Measurements from ENCODE around the gene GNAI1.

GNAI1 gene

DNA sequence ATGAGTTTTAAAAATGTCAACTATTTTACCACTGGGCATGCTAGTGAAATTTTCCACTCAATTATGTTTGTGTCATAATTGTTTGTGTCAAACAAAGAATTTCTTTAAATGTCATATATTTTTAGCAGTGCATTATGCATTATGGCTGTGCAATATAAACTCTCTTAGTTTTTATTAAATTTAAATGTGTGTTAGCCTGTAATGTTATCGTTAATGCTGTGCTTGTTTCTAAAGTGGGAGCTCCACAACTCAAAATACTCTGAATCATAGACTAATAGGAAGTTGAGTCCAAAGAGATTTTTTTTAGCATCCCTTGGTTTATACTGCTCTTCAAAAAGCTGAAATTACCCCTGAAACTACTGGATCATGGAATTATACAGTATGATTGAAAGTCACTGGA, 26.8 kb downstream of the GNAI1 start:
- DNase-seq = no peak

DNA sequence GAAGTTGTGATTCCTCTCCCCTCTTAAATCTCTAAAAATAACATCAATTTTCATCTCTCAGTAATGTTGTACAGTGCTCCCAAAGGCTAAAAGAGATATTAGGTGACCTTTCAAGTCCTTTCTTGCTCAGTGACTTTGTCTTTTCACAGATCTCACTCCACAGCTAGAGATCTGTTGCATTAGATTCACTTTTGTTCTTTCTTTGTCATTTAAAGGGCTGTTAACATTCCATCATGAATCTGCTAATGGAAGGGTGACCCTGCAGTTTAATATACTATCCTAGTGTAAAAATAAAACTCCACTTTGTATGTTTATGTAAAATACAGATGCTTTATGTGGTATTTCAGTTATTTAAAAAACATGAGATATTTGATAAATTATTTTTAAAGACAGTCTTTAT, 30.5 kb downstream of the GNAI1 start:
- no peak for DNase-seq

DNA sequence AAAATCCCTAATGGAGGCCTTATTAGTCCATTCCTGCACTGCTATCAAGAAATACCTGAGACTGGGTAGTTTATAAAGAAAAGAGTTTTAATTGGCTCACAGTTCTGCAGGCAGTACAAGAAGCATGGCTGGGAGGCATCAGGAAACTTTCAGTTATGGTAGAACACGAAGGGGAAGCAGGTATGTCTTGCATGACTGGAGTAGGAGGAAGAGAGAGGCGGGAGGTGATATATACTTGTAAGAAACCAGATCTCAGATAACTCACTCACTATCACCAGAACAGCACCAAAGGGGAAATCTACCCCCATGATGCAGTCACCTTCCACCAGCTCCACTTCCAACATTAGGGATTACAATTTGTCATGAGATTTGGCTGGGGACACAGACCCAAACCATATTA, 35.8 kb downstream of the GNAI1 start:
- no peak for DNase-seq

DNA sequence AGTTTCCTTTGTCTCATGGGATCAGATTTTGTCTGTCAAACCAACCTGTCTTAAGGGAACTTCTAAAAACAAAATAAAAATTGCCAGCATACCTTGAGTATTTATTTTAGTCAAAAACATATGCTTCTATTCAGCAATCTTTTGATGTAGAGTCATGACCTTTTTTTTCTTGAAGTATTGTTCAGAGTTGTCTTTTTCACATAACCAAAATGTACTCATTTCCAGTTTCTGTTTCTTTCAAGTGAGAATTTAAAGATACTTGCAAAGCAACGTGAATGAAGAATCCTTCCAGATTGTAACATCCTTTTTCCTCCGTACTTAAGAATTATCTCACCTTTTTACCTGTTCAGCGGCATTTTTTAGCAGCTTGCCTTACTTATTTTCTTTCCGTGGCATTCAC, 37.8 kb downstream of the GNAI1 start:
- DNase-seq = no peak

DNA sequence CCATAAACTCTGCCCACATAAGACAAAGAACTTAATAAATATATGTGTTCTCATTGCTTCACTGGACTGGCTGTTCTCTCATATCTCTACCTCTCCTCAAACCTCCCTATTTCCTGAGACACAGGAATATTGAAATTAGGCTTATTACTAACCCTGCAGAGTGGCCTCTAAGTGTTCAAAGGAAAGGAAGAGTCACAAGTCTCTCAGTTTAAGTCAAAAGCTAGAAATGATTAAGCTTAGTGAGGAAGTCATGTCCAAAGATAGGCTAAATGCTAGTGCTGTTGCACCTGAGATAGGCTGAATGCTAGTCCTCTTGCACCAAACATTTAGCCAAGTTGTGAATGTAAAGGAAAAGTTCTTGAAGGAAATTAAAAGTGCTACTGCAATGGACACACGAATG, 41.1 kb downstream of the GNAI1 start:
- DNase-seq = no peak

DNA sequence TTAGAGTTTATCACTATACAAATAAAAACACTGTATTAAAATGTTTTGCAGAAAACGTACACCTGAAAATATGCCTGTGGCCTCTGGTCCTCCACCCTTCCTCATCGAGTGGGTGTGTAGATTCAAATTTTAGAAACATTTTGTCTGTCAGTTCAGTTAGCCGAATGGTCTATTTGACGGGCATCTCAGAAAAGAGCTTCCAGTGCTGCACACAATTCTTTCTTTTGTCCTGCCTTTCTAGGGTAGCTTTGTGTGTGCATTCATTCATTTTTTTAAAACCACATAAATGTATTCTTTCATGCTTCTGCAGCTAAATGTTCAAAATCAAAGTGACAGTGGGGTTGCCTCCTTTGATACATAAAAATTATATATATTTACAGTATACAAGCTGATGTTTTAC, 46.8 kb downstream of the GNAI1 start:
- no peak for DNase-seq

DNA sequence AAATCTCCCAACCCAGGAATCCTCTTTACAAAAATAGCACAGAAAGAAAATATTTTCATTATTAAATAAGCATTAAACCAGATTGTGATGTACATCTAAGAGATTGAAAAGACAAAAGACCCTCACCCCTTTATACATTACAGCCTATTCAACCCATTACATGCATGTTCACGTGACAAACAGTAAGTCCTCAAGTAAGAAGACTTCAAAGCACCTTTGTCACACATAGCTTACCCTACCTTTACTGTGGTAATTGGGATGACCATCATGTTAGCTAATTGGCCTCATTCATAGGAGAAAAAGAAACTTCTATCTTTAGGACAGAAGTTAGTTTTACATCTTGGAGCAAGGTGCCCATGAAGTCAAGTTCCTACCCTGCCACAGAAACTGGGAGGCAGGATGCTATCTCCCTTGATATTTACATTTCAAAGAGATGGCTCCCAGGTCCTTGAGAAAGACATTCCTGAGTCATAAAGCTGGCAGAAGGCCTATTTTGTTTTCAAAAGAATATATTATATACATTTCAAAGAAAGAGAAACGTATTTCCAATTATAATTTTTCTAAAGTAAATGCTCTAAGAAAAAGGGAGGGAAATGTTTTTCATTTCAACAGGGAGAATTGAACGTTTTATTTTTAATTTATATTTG, 48.1 kb downstream of the GNAI1 start:
- no peak for DNase-seq

DNA sequence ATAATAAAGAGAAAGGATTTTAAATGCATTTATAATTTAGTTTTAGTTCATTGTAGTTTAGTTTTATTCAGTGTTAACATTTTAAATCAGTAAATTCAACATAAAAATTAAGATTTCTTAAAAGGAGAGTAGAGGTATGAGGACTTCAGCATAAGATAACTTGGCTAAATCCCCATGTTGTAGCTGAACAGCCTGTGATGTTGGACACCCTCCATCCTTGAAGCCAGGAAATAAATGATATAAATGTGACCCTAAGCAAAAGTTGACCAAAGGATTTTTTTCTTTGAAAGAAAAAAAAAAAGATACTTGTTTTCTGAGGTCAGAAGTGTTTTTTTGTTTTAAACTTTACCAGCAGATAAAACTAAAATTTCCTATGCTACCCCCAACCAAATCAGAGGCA, 48.7 kb downstream of the GNAI1 start:
- DNase-seq = no peak

DNA sequence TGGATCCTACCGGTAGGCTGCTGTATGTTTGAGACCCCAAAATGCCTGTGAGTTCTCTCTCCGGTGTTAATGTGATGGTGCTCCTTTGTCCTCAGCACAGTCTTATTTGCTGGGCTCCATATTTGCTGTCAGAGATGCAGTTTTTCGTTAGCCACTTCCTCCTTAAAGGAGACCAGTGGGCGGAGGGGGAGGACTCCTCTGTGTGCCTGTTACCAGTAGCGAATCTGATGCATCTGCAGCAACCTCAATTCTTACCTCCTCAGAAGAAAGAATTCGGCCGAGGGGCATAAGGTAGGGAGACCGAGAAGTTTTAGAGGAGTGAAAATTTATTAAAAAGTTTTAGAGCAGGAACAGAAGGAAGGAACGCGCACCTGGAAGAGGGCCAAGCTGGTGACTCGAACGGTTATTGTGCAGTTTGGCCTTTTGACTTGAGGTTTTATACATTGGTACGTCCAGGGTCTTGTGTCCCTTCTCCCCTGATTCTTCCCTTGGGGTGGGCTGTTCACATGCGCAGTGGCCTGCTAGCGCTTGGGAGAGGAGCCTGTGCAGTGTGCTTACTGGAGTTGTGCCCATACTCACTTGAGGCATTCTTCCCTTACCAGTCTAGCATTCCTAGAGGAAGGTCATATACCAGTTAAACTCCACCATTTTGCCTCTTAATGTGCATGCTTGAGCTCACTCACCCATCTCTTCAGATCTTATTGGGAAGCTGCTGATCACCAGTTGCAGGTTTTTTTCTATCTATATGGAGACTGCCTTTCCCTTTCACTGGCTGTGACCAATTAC, 49.5 kb downstream of the GNAI1 start:
- no peak for DNase-seq

DNA sequence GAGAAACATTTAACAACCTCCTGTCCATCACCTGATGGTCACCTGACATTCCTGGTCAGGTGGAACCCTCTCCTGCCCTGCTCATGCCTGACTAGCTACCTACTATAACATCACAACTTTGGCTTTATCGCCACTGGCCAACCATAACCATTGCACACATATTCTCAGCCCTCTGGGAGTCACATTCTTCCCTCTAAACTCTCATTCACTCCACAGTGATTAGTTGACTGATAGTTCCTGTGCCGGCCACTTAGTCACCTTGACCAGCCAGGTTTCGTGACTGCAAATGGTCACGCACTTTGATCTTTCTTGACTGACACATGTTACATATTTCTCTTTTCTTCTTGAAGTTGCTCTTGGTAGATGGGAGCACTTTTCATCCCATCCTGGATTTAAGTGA, 50.1 kb downstream of the GNAI1 start:
- DNase-seq = no peak

DNA sequence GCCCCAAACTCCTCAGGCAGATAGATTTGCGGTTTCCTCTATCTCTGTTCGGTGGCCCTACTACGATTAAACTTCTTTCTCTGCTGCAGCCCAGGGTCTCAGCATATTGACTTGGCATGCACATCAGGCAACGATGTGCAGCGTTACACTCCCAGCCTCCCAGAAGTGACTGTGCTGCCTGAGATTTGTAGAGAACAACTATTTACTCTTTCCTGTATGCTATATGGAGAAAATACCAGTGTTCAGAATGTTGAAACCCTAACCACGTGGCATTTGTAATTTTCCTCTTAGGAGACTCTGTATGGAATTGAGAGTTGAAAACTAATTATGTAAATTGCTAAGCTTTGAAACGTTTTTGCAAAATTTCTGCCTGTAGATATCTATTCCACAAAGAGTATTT, 50.9 kb downstream of the GNAI1 start:
- no peak for DNase-seq

DNA sequence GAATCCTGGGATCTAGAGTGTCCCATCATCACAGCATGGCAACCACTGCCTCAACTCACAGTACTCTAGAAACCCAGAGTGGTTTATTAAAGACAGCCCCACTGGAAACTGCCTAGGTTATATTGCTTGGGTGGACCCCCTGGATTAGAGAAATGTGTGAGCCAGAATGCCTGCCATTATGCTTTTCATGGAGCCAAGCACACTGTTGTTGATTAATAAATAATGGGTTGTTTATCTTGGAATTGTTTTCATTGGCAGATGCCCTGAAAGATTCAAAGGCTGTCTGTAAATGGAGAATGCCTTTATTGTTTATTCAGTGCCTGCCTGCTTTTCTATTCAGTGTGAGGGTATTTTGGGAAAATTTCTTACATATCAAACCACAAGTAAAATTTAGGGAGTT, 52.1 kb downstream of the GNAI1 start:
- DNase-seq = no peak

DNA sequence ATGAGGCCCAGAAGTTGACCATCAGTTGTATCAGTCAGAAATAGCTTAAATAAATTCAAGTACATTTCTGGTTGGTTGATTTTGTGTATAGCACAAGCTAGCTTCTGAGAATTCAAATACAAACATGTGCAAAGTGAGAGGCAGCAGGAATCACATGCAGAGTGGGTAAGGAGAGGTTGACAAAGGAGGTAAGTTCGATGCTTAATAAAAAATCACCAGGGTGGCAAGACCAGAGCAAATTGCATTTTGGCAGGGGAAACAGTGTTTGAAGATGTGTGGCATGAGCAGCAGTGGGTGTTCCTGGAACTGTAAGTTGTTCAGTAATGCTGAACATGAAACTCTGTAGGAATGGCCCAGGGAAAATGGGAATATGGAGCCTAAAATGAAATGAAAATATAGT, 52.6 kb downstream of the GNAI1 start:
- DNase-seq = no peak

DNA sequence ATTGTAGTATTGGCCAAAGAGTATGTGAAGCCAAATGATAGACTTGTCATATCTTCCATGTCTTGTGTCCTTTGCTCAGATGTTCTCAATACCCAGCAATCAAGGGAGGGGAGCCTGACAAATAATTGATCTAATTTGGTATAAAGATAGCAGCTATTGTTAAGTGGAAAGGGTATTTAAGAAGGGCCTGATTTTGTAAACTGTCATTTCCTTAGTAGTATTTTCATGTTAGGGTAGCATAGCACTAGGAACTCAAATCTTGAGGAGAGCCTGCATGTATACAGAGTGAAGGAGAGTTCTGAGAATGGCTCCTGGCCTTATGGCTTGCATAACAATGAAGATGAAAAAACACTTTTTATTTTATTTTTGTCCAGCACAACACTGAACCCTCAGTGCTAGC, 53.1 kb downstream of the GNAI1 start:
- no peak for DNase-seq

DNA sequence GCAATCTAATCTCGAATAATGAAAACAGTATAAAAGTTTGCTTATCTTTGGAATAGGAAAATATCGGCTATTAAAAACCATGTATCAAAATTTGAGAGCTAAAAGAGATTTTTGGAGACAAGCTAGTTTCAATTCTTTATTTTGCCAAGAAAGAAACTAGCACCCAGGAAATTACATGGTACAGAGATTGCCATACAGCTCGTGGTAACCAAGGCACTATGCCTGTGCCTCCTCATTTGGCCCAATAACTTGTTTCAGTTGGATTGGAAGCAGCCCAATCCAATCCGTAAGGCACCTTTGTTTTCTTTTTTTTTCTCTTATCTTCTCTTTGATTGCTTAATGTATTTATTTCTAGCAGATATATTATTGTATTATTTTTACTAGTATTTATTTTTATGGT, 55.0 kb downstream of the GNAI1 start:
- no peak for DNase-seq

DNA sequence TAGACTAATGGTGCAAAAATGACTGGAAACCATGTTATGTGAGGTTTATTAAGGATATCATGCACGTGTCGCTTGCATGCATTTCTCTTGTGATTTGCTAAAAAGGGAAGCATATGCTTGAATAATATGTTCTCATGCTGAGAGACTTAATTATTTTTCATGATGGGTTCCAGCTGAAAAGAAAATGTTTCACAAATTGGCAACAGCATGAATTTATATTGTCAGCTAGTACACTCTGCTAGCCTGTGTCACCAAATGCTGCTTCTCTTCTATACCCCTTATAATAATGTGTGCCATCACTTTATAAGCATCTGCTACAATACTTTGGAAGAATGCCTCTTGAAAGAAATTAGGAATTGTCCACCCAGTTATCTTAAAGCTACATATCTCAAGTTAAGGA, 63.0 kb downstream of the GNAI1 start:
- DNase-seq = no peak

DNA sequence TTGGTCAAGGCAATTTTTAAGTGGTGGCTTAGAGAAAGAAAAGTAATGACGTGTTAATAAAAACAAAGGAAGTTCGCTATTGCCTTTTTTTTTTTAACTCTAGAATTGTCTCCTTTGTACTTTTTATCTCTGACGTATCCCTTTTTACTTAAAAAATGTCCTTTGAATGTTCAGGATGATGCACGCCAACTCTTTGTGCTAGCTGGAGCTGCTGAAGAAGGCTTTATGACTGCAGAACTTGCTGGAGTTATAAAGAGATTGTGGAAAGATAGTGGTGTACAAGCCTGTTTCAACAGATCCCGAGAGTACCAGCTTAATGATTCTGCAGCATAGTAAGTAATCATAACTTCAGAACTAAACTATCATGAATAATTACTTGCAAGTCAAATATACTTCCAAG, 64.4 kb downstream of the GNAI1 start:
- no peak for DNase-seq

DNA sequence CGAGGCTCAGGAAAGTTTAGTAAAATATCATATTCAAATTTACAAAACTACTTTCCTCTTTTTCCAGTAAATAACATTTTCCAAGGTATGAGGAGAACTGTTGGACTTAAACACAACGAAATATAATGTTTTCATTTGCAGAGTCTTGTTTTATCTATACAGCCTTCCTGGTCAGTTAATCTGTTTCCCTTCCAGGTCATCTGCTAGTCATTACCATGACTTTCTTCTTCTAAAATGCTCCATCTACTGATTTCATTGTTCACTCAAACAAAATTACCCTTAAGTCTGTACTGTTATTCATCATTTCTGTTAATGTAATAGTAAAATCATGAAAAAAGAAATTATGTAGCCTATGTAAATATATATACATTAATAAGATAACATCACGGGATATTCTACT, 69.8 kb downstream of the GNAI1 start:
- DNase-seq = no peak

DNA sequence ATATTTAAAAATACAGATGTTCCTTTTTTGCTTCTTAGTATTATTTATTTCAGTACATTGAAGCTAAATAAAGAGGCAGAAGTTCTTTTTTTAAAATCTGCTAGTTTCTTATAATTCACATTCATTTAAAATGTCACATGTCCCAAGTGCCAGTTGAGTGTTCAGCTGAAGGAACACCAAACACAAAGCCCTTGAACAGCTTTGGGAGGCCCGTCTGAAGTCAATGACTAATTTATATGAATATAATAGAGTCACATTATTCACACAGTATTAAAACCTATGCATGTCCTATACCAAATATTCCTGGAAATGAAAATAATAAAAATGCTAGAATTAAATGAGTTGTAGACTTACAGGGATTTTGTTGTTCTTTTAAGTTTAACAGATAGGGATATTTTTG, 70.3 kb downstream of the GNAI1 start:
- no peak for DNase-seq

DNA sequence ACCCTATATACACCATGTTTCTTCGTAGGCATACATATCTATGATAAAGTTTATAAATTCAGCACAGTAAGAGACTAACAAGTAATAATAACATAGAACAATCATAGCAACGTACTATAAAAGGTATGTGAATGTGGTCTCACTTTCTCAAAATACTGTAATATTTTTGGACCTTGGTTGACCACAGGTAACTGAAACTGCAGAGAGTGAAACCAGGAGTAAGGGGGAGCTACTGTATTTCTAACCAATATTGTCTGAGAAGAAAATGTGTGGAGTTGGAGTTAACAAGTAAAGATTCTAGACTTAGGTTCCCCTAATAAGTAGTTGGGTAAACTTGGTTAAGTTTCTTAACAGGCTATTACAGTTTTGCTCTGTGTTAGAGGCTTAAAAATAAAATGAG, 72.1 kb downstream of the GNAI1 start:
- no peak for DNase-seq

DNA sequence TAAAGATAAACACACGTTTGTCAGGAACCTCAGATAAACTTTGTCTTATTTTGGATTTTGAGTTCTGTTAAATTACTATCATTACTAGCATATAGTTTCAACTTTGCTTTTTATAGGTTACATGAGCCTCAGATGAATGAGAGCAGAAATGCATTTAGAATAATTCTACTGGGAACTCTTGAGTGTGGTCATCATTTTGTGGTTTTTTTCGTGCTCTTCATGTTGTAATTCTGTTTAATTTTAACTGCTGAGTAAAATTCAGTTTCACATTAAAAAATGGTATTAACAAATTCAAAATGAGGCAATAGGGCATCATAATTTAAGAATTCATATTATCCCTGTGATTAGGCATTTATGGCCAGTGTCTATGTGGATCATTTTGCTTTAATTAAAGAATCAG, 72.9 kb downstream of the GNAI1 start:
- DNase-seq = no peak

DNA sequence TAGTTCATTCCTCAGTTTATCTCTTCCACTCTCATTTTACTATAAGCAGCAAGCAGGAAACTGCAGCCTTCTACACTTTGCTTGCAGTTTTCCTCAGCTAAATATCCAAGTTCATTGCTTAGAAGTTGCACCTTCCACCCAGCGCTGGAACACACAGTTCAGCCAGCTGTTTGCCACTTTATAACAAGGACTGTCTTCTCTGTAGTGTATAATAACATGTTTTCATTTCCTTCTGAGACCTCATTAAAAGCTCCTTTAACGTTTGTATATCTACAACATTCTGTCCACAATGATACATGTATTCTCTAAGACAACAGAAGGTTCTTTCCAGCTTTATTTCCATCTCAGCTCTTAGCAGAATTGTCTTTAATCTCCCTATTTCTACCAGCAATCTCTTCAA, 74.1 kb downstream of the GNAI1 start:
- DNase-seq = no peak

DNA sequence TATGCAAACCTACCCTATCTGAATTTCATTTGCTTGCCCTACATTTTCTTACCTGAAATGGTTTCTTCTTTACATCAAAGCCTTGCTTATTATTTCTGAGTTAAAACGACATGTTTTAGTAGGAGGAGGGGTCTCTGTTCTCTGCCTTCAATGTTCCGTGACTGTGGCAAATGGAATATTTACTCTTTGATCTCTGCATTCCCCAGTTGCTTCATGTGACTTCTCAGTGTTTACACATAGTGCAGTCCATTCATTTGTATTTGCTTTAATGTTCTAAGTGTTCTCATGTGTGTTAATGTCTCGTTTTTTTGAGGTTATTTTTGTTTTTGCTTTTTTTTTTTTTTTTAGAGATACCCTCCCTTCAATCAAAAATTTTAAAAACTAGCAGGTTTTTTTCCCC, 75.8 kb downstream of the GNAI1 start:
- no peak for DNase-seq

DNA sequence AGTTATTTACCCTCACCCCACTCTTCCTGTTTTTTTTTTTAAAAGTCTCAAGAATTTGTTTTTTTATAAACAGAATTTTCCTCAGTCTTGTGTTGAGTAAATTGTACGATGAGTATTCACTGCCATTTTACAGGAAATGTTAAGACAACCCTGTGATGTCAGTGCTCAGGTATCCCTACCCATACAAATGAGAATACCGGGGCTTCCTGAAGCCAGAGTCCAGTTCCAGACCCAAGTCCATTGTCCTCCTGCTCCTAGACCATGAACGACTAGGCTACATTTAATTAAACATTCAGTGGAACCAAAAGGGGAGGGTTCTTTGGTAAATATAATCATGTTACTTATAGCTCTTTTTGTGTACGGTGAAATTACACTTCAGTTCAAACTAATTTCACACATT, 79.2 kb downstream of the GNAI1 start:
- DNase-seq = no peak

DNA sequence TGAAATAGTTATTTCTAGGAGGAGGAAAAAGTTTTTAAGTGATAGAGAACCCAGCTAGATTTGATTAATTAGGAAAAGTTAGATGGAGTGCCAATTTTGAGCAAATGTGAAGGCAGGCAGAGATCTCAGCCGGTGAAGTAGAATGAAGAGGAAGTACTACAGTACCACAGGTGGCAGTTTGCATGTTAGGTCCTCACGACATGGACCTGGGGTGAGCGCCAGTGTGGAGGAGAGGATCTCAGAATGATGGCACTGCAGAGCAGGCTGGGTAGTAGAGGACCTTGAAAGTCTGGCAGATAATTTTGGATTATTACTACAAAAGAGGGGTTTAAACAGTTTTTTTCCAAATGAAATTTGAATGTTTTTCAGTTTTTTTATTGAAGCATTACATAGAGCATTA, 81.1 kb downstream of the GNAI1 start:
- no peak for DNase-seq
